Choroid plexus epithelial cell (primary cell): ENCODE results near the gene ANKRD34B.

Source experiments
- DNase-seq: peaks from one replicate; pipeline ENCODE4 v3.0.0-alpha.2; 2010; ENCODE audit warnings: low read depth
- H3K4me3 ChIP-seq: 2 replicates; pipeline ENCODE4 v1.5.1; 2011; ENCODE audit warnings: low read depth, mild to moderate bottlenecking, control low read depth, low read length, moderate library complexity
- CTCF ChIP-seq: conservative IDR thresholded peaks from 2 replicates; pipeline ENCODE4 v1.5.1; 2011; ENCODE audit warnings: low read depth, mild to moderate bottlenecking, control low read depth, inconsistent platforms, low read length, moderate library complexity

Gene ANKRD34B

GRCh38 chr5:80541392-80541791 is 28.7 kb downstream of the ANKRD34B start:
- no peak overlapping the region for H3K4me3 ChIP-seq
- TF ChIP-seq CTCF, result no peak
- peak; percentile 4 for DNase-seq

- no peak overlapping the region for H3K4me3 ChIP-seq
- TF ChIP-seq CTCF, result no peak
- no peak for DNase-seq
Measured at GRCh38 chr5:80540691-80541090, 29.4 kb downstream of the ANKRD34B start.

GRCh38 chr5:80516826-80517225 is 53.3 kb downstream of the ANKRD34B start:
- DNase-seq, result peak; percentile 92
- no peak for TF ChIP-seq CTCF

GRCh38 chr5:80509362-80509761 is 60.7 kb downstream of the ANKRD34B start:
- DNase-seq, result no peak
- no peak overlapping the region for H3K4me3 ChIP-seq
- TF ChIP-seq CTCF, result no peak

More at GRCh38 chr5:80516826-80517225, 53.3 kb downstream of the ANKRD34B start:
- H3K4me3 ChIP-seq, result no peak overlapping the region

GRCh38 chr5:80508844-80509243 is 61.2 kb downstream of the ANKRD34B start:
- DNase-seq, result no peak
- no peak for TF ChIP-seq CTCF
- no peak overlapping the region for H3K4me3 ChIP-seq

GRCh38 chr5:80507663-80508062 is 62.4 kb downstream of the ANKRD34B start:
- DNase-seq, result no peak
- H3K4me3 ChIP-seq, result no peak overlapping the region
- no peak for TF ChIP-seq CTCF
